CD4-positive, alpha-beta T cell treated with Interleukin-15 for 1 hour (primary cell): ENCODE measurements around the gene NACA2.
"Not testable (repeated sequence)": the region's sequence is repeated elsewhere in the genome, so short reads cannot be mapped to it uniquely, and the experiment has no call there.

Source experiments
- DNase-seq: peaks from one replicate; pipeline ENCODE4 v3.0.0-alpha.2; 2020

NACA2 gene

DNA sequence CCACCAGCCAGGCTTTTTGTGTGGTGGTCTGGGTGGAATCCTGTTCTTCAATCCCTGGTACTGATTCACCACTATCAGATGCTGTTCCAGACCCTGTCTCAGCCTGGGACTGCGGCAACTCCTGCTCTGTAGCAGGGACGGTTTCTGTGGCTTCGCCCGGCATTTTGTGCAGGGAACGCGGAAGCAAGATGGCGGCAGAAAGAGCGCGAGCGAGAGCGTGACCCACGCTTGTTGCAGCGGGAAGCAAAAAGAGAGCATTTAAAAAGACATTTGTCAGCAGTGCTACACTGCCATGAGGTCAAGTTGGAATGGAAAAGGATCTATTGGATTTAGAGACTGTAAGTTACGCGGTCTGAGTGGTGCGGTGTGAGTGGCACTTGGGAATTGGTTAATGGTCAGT, at the start of gene NACA2:
Gene NACA2, minus strand, starts transcription at position 202 of the 400 bp plus-strand sequence. Its CDS starts 39 bp downstream, at position 163.
- no peak for DNase-seq

DNA sequence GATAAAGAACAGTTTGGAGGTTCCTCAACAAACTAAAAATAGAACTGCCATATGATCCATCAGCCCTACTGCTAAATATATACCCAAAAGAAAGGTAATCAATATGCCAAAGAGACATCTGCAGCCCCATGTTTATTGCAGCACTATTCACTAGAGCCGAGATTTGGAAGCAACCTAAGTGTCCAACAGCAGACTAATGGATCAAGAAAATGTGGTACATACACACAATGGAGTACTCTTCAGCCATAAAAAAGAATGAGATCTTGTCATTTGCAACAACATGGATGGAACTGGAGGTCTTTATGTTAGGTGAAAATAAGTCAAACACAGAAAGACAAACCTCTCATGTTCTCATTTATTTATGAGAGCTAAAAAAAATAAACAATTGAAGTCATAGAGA, 48.8 kb upstream of the NACA2 start:
- no peak for DNase-seq

DNA sequence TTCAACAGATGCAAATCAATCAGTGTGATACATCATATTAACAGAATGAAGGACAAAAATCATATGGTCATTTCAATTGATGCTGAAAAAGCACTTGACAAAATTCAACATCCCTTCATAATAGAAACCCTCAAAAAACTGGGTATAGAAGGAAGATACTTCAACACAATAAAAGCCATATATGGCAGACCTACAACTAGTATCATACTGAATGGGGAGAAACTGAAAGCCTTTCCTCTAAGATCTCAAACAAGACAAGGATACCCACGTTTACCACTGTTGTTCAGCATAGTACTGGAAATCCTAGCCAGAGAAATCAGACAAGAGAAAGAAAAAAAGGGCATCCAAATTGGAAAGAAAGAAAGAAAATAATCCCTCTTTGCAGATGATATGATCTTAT, 47.1 kb upstream of the NACA2 start:
- DNase-seq = no peak

DNA sequence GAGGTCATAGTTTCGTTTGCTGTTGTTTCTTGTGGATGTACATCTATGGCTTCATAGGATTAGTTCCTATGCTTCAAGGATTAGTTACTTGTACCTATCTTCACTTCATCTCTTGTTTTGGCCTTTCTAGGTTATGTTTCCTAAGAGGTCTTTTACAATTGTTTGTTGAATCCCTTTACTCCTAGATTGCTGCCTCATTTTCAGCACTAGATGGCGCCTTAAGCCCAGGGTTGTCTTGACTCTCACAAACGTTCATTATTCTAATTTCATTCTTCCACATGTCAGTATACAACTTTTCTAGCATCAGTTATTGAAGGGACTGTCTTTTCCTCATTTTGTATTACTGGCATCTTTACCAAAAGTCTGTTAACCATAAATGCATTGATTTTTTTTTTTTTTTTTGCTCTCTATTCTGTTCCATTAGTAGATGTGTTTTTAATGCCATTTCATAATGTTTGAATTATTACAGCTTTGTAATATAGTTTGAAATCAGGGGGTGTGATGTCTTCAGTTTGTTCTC, 45.0 kb upstream of the NACA2 start:
- peak; percentile 45 for DNase-seq

DNA sequence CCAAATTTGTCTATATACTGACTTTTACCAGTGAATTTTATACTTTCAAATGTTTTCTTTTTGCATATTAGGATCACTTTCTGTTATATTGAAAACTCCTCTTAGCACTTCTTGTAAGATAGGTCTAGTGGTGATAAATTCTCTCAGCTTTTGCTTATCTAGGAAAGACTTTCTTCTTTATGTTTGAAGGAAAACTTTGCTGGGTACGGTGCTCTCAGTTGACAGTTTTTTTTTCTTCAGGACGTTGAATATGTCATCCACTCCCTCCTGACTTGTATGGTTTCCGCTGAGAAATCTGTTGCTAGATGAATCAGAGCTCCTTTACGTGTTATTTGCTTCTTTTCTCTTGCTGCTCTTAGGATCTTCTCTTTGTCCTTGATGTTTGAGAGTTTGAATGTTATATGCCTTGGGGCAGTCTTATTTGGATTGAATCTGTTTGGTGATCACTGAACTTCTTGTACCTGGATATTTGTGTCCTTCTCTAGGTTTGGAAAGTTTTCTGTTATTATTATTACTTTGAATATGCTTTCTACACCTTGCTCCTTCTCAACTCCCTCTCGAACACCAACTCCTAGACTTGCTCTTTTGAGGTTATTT, 44.0 kb upstream of the NACA2 start:
- DNase-seq = no peak

DNA sequence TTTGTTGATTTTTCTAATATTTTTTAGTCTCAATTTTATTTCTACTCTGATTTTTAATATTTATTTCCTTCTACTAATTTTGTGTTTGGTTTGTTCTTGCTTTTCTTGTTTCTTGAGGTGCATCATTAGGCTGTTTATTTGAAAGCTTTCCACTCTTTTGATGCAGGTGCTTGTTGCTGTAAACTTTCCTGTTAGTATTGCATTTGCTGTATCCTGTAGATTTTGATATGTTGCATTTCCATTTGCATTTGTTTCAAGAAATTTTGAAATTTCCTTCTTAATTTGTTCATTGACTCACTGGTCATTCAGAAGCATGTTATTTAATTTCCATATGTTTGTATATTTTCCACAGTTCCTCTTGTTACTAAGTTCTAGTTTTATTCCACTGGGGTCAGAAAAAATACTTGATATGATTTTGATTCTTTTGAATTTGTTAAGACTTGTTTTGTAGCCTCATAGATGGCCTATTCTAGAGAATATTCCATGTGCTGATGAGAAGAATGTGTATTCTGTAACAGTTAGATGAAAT, 43.1 kb upstream of the NACA2 start:
- no peak for DNase-seq

DNA sequence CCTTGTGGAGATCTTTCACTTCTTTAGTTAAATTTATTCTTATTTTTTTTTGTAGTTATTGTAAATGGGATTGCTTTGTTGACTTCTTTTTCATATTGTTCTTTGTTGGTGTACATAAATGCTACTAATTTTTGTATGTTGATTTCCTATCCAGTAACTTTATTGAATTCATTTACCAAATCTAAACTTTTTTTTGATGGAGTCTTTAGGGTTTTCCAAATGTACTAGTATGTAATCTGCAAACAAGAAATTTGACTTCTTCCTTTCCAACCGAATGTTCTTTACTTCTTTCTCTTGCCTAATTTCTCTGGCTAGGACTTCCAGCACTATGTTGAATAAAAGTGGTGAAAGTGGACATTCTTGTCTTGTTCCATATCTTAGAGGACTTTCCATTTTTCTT, 41.8 kb upstream of the NACA2 start:
- DNase-seq = no peak

DNA sequence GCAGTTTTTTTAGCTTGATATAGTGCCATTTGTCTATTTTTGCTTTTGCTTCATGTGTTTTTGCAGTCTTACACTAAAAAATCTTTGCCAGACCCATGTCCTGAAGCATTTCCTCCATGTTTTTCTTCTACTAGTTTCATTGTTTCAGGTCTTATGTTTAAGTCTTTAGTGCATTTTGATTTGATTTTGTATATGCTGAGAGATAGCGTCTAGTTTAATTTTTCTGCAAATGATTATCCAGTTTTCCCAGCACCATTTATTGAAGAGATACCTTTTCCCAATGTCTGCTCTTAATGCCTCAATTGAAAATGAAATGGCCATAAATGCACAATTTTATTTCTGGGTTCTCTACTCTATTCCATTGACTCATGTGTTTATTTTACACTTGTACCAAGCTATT, 40.8 kb upstream of the NACA2 start:
- no peak for DNase-seq

DNA sequence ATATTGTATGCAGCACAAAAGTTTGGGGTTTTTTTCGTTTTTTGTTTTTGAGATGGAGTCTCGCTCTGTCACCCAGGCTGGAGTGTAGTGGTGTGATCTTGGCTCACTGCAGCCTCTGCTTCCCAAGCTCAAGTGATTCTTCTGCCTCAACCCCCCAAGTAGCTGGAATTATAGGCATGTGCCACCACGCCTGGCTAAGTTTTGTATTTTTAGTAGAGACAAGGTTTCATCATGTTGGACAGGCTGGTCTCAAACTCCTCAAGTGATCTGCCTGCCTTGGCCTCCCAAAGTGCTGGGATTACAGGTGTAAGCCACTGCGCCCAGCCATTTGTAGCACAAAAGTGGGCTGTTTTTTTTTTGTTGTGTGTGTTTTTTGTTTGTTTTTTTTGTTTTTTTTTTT, 37.1 kb upstream of the NACA2 start:
- DNase-seq = not testable (repeated sequence)

DNA sequence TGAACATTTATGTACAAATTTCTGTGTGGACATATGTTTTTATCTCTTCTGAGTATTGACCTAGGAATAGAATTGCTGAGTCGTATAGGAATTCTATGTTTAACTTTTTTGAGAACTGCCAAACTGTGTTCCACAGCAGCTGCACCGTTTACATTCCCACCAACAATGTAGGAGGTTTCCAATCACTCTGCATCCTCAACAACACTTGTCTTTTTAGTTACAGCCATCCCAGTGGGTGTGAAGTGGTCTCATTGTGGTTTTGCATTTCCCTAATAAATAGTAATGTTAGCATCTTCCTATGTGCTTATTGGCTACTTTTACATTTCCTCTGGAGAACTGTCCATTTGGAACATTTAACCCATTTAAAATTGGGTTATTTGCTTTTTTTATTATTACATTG, 36.6 kb upstream of the NACA2 start:
- no peak for DNase-seq

DNA sequence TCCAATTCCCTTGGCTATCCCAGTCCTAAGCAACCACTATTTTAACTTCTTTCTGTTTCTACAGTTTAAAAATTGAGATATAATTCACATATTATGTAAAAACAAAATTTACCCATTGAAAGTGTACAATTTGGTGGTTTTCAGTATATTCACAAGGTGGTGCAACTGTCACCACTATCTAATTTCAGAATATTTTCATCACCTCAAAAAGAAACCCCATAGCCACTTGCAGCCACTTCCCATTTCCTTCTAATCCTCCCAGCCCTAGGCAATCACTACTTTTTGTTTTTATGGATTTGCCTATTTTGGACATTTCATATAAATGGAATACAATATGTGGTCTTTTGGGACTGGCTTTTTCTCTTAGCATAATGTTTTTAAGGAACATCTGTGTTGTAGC, 36.1 kb upstream of the NACA2 start:
- no peak for DNase-seq

DNA sequence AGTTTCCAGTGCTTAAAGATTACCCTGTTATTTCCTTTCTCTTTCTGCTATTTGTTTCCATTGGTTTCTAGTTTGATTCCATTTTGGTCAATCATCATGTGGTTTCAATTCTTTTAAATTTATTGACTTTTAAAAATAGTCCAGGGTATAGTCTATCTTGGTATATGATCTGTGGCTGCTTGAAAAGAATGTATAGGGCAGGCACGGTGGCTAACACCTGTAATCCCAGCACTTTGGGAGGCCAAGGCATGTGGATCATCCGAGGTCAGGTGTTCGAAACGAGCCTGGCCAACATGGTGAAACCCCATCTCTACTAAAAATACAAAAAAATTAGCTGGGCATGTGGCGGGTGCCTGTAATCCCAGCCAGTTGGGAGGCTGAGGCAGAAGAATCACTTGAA, 34.5 kb upstream of the NACA2 start:
- no peak for DNase-seq

DNA sequence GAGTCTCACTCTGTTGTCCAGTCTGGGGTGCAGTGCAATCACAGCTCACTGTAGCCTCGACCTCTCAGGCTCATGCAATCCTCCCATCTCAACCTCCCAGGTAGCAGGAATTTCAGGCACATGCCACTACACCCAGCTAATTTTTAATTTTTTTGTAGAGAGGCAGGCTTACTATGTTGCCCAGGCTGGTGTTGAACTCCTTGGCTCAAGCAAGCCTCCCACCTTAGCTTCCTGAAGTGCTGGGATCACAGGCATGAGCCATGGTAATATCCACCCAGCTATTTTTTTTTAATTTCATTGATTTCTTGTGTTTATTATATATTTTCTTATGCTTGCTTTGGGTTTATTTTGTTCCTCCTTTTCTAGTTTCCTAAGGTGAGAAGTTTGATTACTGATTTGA, 33.9 kb upstream of the NACA2 start:
- DNase-seq = no peak

DNA sequence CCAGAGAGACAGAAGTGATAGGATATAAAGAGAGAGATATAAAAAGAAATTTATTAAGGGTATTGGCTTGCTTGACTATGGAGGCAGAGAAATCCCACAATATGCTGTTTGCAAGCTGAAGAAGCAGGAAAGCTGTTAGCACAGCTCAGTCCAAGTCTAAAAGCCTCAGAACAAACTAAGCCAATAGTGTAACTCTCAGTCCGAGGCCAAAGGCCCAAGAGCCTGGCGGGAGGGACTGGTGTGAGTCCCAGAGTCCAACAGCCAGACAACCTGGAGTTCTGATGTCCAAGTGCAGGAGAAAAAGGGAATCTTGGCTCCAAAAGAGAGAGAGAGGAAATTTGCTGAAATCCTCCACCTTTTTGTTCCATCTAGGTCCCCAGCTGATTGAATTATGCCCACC, 30.3 kb upstream of the NACA2 start:
- no peak for DNase-seq

DNA sequence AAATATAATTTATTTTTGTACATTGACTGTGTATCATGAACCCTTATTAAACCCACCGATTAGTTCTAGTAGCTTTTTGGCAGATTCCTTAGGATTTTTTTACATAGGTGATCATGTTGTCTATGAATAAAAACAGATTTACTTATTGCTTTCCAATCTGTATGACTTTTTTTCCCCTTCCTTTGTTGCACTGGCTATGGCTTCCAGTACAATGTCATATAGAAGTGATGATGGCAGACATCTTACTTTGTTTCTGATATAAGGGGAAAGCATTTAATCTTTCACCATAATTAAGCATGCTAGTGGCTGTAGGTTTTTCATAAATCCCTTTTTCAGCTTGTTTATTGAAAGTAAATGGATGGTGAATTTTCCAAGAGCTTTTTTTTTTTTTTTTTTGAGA, 28.9 kb upstream of the NACA2 start:
- no peak for DNase-seq

DNA sequence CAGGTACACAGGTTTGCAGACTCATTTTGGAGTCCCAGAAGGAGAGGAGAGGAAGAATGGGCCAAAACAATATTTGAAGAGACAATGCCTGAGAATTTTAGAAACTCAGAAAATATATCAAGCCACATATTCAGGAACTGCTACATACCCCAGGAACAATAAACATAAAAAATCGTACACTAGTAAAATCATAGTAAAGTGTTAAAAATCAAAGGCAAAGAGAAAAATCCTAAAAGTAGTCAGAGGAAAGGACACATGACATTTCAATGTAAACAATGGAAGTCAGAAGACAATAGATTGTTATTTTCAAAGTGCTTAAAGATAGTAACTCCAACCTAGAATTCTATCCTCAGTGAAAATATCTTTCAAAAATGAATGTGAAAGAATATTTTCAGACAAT, 28.5 kb upstream of the NACA2 start:
- no peak for DNase-seq

DNA sequence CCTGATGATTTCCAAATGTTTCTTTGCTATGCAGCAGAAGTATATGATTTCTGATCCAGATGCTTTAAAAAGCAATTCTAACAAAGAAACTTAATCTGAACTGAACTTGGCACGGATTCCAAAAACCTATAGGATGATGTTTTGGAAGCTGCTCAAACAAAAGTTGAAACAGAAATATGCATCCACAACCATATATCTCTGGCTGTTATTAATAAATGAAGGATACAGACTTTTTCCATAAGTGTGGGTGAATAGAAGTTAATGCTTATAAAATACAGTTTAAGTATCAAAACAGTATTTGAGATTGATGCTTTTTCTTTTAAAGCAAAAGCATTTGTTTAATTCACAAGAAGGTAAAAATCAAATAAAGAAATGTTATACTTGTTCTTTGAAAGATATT, 27.9 kb upstream of the NACA2 start:
- DNase-seq = no peak

DNA sequence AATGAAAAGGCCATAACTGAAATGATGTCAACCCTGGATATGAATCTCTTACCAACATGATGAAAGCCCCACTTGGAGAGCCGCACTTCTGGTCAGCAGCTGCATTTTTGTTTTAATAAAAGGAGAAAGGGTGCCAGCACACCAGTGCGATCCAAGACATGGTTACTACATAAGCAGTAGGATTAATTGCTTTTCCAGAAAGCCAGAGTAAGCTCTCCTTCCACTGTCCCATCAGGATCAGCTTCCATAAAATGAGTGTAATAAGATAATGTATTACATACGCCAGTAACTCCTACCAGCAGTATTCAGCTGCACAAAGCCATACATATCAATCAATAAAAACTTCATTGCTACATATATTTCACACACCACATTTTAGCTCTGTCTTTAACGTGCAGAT, 26.3 kb upstream of the NACA2 start:
- no peak for DNase-seq

DNA sequence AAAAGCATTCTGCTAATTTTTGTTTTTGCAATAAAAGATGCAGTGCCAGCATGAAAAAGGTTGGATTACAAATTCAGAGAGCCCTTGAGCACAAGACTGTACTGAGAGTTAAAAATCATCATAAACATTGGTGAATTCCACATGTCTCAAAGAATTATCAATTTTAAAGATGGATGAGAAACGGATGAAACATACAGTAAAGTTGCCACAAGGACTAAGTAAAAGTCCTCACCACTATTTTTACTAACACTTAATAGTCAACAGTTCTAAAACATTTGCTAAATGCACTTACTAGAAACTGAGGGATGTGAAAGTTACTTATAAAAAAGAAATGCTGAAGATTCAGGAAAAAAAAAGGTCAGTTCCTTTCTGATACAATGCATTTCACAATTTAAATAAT, 25.8 kb upstream of the NACA2 start:
- DNase-seq = no peak

DNA sequence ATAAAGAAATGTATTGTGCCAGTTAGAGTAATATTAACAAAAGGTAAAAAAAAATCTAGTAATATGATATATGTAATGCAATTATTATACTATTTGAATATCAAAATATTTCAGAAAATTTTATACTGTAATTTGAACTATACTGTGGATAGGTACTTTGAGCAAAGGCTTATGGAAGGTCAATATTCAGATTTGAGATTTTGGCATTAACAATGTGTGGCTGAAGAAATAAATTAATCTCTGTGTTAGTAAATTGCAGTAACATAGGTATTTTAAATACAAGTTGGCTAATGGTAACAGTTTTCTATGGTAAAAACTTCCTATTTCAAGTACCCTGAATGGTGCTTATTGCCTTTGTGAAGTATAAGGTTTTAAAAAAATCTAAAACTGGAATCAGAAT, 23.2 kb upstream of the NACA2 start:
- DNase-seq = no peak

DNA sequence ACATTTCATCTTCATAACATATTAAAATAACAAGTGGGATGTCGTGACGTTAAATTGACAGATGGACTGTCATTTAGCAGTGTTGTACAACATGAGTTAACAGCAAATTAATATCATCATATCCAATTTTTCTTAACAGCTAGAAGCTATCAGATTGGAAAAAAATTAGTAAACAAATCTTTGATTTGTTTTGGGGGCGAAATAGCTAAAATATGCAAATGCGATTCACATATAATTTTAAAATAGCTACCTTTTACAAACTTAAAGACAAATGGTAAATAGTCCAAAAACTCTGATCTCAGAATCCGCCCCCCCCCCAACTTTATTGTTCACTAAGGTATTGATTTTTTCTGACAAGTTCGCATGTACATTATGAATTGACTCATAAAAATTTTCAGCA, 20.3 kb upstream of the NACA2 start:
- no peak for DNase-seq

DNA sequence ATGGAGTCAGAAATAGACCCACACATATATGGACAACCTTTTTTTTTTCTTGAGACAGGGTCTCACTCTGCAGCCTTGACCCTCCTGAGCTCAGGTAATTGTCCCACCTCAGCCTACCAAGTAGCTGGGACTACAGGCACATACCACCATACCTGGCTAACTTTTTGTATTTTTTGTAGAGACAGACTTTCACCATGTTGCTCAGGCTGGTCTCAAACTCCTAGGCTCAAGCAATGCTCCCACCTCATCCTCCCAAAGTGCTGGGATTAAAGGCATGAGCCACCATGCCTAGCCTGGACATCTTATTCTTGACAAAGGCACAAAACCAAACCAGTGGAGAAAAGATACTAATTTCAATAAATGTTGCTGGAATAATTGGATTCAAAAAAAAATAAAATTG, 14.7 kb upstream of the NACA2 start:
- DNase-seq = no peak

DNA sequence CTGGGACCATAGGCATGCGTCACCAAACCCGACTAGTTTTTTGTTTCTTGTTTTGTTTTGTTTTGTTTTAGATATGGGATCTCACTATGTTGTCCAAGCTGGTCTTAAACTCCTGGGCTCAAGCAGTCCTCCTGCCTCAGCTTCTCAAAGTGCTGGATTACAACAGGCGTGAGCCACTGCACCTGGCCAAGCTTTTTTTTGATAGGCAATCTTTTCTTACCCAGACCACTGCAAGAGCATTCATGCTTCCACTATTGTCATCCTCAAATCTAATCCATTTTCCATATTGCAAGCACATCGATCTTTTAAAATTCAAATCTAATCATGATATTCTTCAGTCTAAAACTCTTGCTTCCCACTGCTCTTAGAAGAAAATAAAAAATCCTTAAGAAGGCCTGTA, 10.3 kb upstream of the NACA2 start:
- DNase-seq = no peak

DNA sequence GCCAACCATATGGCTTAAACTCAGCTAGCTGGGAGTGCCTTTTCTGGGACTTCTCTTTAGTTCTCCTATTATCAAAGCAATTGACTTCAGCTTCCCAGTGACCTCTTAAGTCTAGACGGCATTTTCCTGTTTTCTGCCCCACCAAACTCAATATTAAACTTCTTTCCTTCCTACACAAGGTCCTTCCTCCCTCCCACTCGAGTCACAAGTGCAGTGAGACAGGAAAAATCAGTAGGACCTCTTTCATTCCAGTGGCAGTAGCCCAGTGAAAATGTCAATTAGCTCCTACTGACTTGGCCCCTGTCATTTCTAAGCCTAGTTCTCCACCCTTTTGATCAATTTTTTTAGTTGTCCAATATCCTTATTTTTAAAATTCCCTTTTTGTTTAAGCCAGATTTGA, 9.6 kb upstream of the NACA2 start:
- no peak for DNase-seq

DNA sequence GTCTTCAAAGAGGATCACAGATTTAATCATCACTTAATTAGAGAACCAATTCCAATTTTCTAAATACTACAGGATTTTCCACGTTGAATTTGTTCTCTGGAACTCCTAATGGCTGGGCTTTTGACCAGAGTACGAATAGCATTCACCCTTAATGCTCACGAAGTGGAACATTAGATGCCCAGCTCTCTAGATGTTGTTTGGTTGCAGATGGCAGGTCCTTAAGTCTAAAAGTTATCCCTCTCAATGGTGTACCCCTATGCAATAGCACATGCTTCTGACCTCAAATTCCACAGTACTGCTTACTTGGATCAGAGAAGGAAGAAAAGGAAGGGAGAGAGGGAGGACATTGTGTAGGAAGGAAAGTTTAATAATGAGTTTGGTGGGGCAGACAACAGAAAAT, 8.6 kb upstream of the NACA2 start:
- DNase-seq = no peak
